K562 (cell line): ENCODE data around the gene SLC2A4. TPM values are rescaled to one million over a fixed set of nuclear protein-coding genes. Genes with fewer than 3 reads are reported as not detected.

ENCODE experiments used
- BACH1 ChIP-seq: fragments of 200-800 bp; sonication (Bioruptor generic); IDR thresholded peaks from 2 replicates; pipeline ENCODE4 v1.6.1; 2016; ENCODE audit warnings: missing genetic modification characterization, missing compliant biosample characterization
- HSF4 ChIP-seq: fragments of 250-450 bp; sonication (Bioruptor Pico); IDR thresholded peaks from 2 replicates; pipeline ENCODE4 v2.1.2; 2022; ENCODE audit warnings: mild to moderate bottlenecking, moderate library complexity, borderline replicate concordance
- L3MBTL2 ChIP-seq: fragments of 450-650 bp; IDR thresholded peaks from 2 replicates; pipeline ENCODE4 v1.6.1; 2016; ENCODE audit warnings: mild to moderate bottlenecking, moderate library complexity
- MBD2 ChIP-seq: sonication (generic); IDR thresholded peaks from 2 replicates; pipeline ENCODE4 v1.6.1; 2016; ENCODE audit warnings: low read depth, borderline replicate concordance
- MIER1 ChIP-seq: fragments of 450-650 bp; IDR thresholded peaks from 2 replicates; pipeline ENCODE4 v1.6.1; 2016; ENCODE audit warnings: antibody characterized with exemption, mild to moderate bottlenecking, low read depth
- MTA3 ChIP-seq: fragments of 450-650 bp; formaldehyde crosslinking; IDR thresholded peaks from 2 replicates; pipeline ENCODE4 v1.6.1; 2017; ENCODE audit warnings: mild to moderate bottlenecking, borderline replicate concordance
- NFRKB ChIP-seq: fragments of 450-650 bp; IDR thresholded peaks from 2 replicates; pipeline ENCODE4 v1.6.1; 2016; ENCODE audit warnings: low read depth
- POLR2B ChIP-seq: fragments of 450-650 bp; IDR thresholded peaks from 2 replicates; pipeline ENCODE4 v1.6.1; 2018; ENCODE audit warnings: low read depth; ENCODE audit not compliant: partially characterized antibody
- ZNF12 ChIP-seq: sonication (generic); formaldehyde crosslinking; IDR thresholded peaks from 2 replicates; pipeline ENCODE4 v1.4.0; 2020; ENCODE audit warnings: mild to moderate bottlenecking, missing genetic modification reagents
- ZNF707 ChIP-seq: fragments of 250-450 bp; sonication (Bioruptor Pico); conservative IDR thresholded peaks from 2 replicates; pipeline ENCODE4 v1.8.0; 2022; ENCODE audit warnings: inconsistent platforms, mild to moderate bottlenecking, moderate library complexity
- polyA plus RNA-seq, 8 experiments: library from polyadenylated mRNA; depleted of rRNA in 4 of 8; stranded (reverse) in 5 of 8; unstranded in 3 of 8; fragments of >200 nt; fragmentation: Nextera tagmentation in 2 of 8; fragmentation: Illumina TruSeq in 1 of 8; extraction: Ambion mirVana in 2 of 8; extraction: Trizol in 1 of 8; gene quantifications; 2 replicates each; pipeline versions ENCODE4 v1.2.1 to v1.2.3, GENCODE V29; 2011 to 2014; ENCODE audit warnings: inconsistent platforms in 1 of 8, missing spikeins in 1 of 8
- total RNA-seq, 7 experiments: library from RNA; depleted of rRNA in 6 of 7; stranded (reverse); fragments of >200 nt in 6 of 7; fragmentation: Illumina TruSeq in 2 of 7; extraction: Trizol in 2 of 7; gene quantifications; 2 replicates each; pipeline versions ENCODE4 v1.2.1 to v1.2.3, GENCODE V29; 2011 to 2021; ENCODE audit warnings: low replicate concordance in 1 of 7
- TF ChIP-seq, protein P1 (sequence below): fragments of 450-650 bp; formaldehyde crosslinking; IDR thresholded peaks from 2 replicates; pipeline ENCODE4 v1.4.0; 2022; ENCODE audit warnings: mild to moderate bottlenecking, moderate library complexity
- TF ChIP-seq, protein P2 (sequence below): sonication (generic); formaldehyde crosslinking; IDR thresholded peaks from 2 replicates; pipeline ENCODE4 v1.9.0; 2022; ENCODE audit warnings: mild to moderate bottlenecking, missing genetic modification reagents
- TF ChIP-seq, protein P3 (sequence below): fragments of 250-450 bp; sonication (Bioruptor Pico); IDR thresholded peaks from 2 replicates; pipeline ENCODE4 v1.4.0; 2020; ENCODE audit warnings: mild to moderate bottlenecking, moderate library complexity
- TF ChIP-seq, protein P4 (sequence below): fragments of 450-650 bp; IDR thresholded peaks from 2 replicates; pipeline ENCODE4 v1.6.1; 2016; ENCODE audit warnings: mild to moderate bottlenecking, moderate library complexity

The SLC2A4 gene
- total and polyA plus RNA-seq, 9 of the 15 experiments (the other 6 are each of a cell fraction or from before 2014, with no cell fraction given): 0.74 to 3.5 (median 1.6) TPM

DNA sequence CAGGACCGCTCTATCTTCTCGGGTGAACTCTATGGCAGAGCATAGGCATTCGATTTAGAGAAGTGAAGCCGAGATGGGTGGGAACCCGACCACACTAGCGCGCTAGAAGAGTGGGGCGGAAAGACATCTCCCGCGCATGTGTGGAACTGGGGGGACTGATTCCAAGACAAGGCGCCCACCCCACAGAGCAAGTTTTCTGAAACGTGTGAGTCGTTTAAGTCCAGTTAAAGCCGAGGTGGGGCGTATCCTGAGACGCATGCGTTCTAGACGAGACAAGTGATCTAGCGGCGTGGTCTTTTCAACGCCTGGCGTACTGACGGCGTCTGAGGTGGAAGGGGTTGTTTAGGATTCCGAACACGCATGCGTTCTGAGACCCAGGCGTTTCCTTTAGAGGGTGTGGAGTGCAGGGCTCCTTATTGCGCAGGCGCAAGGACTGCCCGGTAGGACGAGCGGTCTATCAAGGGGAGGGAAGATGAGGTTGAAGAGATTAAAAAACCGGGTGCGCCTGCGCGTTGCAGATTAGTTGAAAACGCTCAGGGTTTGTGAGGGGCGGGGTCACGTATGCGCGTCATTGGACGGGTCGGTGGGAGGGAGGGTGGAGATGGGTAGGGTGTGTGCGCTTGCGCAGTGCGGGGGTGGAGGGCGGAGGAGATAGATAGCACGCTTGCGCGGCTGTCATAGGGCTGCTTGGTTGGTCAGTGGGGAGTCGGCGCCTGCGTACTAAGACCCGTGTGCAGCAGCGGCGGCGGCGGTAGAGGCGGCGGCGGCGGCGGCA is 25.6 kb downstream of the SLC2A4 start, which contains the start of gene EIF5A (continued):
- TF ChIP-seq, protein P1, sequence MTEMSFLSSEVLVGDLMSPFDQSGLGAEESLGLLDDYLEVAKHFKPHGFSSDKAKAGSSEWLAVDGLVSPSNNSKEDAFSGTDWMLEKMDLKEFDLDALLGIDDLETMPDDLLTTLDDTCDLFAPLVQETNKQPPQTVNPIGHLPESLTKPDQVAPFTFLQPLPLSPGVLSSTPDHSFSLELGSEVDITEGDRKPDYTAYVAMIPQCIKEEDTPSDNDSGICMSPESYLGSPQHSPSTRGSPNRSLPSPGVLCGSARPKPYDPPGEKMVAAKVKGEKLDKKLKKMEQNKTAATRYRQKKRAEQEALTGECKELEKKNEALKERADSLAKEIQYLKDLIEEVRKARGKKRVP: no peak
- TF ChIP-seq, protein P2, sequence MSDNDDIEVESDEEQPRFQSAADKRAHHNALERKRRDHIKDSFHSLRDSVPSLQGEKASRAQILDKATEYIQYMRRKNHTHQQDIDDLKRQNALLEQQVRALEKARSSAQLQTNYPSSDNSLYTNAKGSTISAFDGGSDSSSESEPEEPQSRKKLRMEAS (CRISPR knock-in tag): peak; percentile 77
- TF ChIP-seq BACH1 (no peak), MBD2 (peak; percentile 46; the same call in 1 of the 2 replicates), ZNF707 (CRISPR knock-in tag) (no peak), NFRKB (peak; percentile 93), MTA3 (peak; percentile 56; the same call in 1 of the 2 replicates), POLR2B (peak; percentile 78), HSF4 (CRISPR knock-in tag) (no peak), ZNF12 (no peak), MIER1 (no peak), L3MBTL2 (peak; percentile 59; the same call in 1 of the 2 replicates)
- TF ChIP-seq, protein P3, sequence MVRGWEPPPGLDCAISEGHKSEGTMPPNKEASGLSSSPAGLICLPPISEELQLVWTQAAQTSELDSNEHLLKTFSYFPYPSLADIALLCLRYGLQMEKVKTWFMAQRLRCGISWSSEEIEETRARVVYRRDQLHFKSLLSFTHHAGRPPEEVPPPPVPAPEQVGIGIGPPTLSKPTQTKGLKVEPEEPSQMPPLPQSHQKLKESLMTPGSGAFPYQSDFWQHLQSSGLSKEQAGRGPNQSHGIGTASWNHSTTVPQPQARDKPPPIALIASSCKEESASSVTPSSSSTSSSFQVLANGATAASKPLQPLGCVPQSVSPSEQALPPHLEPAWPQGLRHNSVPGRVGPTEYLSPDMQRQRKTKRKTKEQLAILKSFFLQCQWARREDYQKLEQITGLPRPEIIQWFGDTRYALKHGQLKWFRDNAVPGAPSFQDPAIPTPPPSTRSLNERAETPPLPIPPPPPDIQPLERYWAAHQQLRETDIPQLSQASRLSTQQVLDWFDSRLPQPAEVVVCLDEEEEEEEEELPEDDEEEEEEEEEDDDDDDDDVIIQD (CRISPR knock-in tag): no peak
- TF ChIP-seq, protein P4, sequence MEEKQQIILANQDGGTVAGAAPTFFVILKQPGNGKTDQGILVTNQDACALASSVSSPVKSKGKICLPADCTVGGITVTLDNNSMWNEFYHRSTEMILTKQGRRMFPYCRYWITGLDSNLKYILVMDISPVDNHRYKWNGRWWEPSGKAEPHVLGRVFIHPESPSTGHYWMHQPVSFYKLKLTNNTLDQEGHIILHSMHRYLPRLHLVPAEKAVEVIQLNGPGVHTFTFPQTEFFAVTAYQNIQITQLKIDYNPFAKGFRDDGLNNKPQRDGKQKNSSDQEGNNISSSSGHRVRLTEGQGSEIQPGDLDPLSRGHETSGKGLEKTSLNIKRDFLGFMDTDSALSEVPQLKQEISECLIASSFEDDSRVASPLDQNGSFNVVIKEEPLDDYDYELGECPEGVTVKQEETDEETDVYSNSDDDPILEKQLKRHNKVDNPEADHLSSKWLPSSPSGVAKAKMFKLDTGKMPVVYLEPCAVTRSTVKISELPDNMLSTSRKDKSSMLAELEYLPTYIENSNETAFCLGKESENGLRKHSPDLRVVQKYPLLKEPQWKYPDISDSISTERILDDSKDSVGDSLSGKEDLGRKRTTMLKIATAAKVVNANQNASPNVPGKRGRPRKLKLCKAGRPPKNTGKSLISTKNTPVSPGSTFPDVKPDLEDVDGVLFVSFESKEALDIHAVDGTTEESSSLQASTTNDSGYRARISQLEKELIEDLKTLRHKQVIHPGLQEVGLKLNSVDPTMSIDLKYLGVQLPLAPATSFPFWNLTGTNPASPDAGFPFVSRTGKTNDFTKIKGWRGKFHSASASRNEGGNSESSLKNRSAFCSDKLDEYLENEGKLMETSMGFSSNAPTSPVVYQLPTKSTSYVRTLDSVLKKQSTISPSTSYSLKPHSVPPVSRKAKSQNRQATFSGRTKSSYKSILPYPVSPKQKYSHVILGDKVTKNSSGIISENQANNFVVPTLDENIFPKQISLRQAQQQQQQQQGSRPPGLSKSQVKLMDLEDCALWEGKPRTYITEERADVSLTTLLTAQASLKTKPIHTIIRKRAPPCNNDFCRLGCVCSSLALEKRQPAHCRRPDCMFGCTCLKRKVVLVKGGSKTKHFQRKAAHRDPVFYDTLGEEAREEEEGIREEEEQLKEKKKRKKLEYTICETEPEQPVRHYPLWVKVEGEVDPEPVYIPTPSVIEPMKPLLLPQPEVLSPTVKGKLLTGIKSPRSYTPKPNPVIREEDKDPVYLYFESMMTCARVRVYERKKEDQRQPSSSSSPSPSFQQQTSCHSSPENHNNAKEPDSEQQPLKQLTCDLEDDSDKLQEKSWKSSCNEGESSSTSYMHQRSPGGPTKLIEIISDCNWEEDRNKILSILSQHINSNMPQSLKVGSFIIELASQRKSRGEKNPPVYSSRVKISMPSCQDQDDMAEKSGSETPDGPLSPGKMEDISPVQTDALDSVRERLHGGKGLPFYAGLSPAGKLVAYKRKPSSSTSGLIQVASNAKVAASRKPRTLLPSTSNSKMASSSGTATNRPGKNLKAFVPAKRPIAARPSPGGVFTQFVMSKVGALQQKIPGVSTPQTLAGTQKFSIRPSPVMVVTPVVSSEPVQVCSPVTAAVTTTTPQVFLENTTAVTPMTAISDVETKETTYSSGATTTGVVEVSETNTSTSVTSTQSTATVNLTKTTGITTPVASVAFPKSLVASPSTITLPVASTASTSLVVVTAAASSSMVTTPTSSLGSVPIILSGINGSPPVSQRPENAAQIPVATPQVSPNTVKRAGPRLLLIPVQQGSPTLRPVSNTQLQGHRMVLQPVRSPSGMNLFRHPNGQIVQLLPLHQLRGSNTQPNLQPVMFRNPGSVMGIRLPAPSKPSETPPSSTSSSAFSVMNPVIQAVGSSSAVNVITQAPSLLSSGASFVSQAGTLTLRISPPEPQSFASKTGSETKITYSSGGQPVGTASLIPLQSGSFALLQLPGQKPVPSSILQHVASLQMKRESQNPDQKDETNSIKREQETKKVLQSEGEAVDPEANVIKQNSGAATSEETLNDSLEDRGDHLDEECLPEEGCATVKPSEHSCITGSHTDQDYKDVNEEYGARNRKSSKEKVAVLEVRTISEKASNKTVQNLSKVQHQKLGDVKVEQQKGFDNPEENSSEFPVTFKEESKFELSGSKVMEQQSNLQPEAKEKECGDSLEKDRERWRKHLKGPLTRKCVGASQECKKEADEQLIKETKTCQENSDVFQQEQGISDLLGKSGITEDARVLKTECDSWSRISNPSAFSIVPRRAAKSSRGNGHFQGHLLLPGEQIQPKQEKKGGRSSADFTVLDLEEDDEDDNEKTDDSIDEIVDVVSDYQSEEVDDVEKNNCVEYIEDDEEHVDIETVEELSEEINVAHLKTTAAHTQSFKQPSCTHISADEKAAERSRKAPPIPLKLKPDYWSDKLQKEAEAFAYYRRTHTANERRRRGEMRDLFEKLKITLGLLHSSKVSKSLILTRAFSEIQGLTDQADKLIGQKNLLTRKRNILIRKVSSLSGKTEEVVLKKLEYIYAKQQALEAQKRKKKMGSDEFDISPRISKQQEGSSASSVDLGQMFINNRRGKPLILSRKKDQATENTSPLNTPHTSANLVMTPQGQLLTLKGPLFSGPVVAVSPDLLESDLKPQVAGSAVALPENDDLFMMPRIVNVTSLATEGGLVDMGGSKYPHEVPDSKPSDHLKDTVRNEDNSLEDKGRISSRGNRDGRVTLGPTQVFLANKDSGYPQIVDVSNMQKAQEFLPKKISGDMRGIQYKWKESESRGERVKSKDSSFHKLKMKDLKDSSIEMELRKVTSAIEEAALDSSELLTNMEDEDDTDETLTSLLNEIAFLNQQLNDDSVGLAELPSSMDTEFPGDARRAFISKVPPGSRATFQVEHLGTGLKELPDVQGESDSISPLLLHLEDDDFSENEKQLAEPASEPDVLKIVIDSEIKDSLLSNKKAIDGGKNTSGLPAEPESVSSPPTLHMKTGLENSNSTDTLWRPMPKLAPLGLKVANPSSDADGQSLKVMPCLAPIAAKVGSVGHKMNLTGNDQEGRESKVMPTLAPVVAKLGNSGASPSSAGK: no peak
